GM18505 (cell line): ENCODE results near the gene GSTK1.

Source experiments
- ATAC-seq: cut with Tn5 transposase; IDR thresholded peaks from one replicate; pipeline ENCODE4 v1.9.1; 2021; ENCODE audit not compliant: unreplicated experiment
- POLR2A ChIP-seq: IDR thresholded peaks from 4 replicates; pipeline ENCODE4 v1.6.1; 2011; ENCODE audit warnings: borderline replicate concordance; ENCODE audit not compliant: insufficient read depth, insufficient read length; ENCODE audit errors: extremely low read depth

The GSTK1 gene

GRCh38 chr7:143230602-143231457, 32.4 kb upstream of the GSTK1 start:
- TF ChIP-seq POLR2A = no peak
- no peak for ATAC-seq

GRCh38 chr7:143233816-143234532, 29.3 kb upstream of the GSTK1 start:
- no peak for ATAC-seq
- TF ChIP-seq POLR2A = no peak

DNA sequence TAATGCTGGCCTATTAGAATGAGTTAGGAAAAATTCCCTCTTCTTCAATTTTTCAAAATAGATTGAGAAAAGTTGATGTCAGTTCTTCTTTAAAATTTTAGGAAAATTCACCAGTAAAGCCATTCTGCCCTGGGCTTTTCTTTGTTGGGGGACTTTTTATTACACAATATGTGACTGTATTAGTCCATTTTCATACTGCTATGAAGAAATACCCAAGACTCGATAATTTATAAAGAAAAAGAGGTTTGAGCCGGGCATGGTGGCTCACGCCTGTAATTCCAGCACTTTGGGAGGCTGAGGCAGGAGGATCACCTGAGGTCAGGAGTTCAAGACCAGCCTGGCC, 28.7 kb upstream of the GSTK1 start:
- ATAC-seq = no peak
- no peak for TF ChIP-seq POLR2A

DNA sequence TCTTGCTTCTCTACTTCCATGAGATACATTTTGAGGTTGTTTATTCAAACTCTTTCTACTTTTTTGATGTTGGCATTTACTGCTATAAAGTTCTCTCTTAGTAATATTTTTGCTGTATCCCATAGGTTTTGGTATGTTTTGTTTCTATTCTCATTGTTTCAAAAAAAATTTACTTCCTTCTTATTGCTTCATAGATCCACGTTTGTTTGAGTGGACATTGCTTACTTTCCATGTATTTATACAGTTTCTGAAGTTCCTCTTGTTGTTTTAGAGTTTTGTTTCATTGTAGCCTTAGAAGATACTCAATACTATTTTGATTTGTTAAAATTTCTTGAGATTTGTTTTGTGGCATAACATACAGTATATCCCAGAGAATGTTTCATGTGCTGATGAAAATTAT, 27.7 kb upstream of the GSTK1 start:
- ATAC-seq = no peak
- no peak for TF ChIP-seq POLR2A

DNA sequence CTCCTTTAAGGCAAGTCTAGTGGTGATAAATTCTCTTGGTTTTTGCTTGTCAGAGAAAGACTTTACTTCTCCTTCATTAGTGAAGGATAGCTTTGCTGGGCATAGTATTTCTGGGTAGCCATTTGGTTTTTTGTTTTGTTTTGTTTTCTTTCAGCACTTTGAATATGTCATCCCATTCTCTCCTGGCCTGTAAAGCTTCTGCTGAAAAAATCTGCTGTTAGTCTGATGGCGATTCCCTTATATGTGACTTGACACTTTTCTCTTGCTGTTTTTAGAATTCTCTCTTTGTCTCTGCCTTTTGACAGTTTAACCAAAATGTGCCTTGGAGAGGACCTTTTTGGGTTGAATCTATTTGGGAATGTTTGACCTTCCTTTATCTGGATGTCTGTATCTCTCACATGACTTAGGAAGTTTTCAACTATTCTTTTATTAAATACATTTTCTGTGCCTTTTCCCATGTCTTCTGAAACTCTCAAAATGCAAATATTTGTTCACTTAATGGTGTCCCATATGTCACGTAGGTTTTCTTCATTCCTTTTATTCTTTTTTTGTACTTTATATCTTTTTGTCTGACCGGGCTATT, 26.7 kb upstream of the GSTK1 start:
- no peak for TF ChIP-seq POLR2A
- no peak for ATAC-seq

- ATAC-seq = no peak
- no peak for TF ChIP-seq POLR2A
Measured at GRCh38 chr7:143237366-143237765, 25.9 kb upstream of the GSTK1 start.

GRCh38 chr7:143238289-143238980, 24.8 kb upstream of the GSTK1 start:
- no peak for TF ChIP-seq POLR2A
- ATAC-seq = no peak

- no peak for TF ChIP-seq POLR2A
- no peak for ATAC-seq
Measured at GRCh38 chr7:143239813-143240212, 23.4 kb upstream of the GSTK1 start.

DNA sequence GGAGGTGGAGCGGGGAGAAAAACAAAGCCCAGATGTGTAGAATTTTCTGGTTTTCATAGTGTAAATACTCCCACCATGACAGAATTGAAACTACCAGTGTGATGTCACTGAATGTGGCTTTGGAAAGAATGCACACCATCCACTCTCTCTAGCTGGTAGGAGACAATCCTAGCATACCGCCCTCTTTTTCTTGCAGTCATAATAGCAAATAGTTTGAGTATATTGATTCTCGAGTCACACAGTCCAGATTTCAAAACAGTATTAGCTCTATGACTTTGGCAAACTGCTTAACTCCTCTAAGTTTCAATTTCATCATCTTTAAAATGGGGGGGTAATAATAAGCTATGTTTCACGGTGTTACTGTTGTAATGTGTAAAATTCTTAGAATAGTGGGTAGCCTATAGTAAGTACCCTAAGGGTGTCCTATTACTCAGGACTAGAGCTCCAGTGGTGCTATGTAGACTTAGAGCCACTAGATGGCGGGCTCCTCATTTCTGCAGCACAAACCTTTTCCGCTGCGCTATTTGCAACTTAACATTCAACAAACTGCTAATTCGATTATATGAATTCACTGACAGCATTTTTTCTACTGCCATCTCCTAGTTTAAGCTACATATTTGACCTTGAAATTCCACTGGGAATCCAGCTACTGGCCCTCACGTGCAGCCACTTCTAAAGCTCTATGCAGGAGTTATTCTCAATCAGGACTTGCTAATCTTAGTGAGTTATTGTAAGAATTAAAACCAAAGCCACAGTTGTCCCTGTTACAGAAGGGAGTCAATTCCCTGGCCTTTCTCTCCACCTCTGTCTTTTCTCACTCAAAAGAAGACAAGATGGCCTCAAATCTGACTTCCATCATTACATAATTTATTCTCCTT, 22.7 kb upstream of the GSTK1 start:
- no peak for TF ChIP-seq POLR2A
- peak; percentile 95 for ATAC-seq

DNA sequence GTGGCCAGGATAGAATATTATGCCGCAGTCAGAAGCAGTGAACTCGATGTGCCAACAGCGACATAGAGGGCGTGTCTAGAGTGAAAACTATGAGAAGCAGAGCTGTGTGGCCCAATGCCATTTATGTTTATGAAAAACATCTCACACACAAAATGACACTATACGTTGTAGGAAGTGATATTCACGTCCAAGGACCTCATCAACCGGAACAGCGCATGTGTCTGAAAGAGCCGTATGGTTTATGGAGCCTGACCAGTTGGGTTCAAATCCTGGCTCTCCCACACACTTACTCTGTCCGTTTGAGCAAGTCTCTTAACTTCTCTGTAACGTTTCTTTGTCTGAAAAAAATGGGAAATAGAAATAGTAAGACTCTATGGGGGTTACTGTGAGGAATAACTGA, 20.9 kb upstream of the GSTK1 start:
- TF ChIP-seq POLR2A = no peak
- no peak for ATAC-seq

DNA sequence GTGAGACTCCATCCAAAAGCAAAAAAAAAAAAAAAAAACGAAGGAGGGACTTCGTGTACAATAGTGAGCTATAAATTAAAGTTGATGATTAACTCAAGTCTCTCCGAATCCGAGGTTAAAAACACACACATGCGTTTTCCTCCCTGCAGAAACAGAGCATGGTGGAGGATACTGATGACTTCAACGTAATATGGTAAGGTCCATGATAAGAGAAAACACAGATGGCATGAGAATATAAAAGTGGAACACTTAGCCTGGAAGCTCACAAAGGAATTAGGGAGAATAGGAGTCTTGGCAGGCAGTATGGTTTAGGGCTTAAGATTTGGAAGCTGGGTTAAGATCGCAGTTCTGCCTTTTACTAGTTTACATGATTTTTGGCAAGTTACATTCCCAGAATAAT, 20.1 kb upstream of the GSTK1 start:
- no peak for TF ChIP-seq POLR2A
- no peak for ATAC-seq

- no peak for TF ChIP-seq POLR2A
- ATAC-seq = no peak
Measured at GRCh38 chr7:143243614-143244013, 19.6 kb upstream of the GSTK1 start.

DNA sequence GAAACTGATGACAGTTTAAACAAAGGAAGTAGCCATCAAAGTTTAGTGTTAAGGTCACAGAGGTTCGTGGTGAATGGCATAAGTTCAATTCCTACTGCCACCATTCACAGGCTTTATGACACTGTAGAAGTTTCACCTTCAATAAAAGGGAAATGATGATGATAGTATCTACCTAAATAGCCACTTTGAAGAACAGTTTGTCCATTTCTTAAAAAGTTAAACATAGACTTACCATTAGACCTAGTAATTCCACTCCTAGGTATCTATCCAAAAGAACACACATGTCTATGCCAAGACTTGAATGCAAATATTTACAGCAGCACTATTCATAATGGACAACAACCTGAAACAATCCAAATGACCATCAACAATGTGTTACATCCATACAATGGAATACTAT, 18.9 kb upstream of the GSTK1 start:
- TF ChIP-seq POLR2A = no peak
- ATAC-seq = no peak

DNA sequence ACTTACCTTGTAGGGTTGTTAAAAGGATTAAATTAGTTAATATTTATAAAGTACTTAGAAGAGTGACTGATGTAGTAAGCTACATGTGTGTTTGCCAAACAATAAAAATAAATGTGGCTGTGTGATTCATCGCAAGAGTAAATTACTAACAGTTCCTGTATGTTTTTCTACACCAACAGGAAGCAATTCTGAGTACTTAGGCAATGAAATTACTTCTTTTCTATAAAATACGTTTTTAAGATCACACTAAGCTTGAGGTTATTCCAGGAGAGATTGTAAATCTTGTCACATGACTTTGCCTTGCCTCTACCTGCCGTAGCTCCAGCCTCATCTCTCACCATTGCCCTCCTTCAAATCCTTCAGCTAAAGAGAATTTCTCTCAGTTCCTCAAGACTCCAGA, 18.1 kb upstream of the GSTK1 start:
- no peak for ATAC-seq
- TF ChIP-seq POLR2A = no peak
